LNCAP (cell line): ENCODE results near the gene DDN.

Experiments used
- CTCF ChIP-seq: fragments of 450-650 bp; IDR thresholded peaks from 2 replicates; pipeline ENCODE4 v1.5.1; 2017; ENCODE audit warnings: mild to moderate bottlenecking

DDN gene

GRCh38 chr12:48977290-48978281, 21.6 kb downstream of the DDN start:
- TF ChIP-seq CTCF: peak; percentile 90

DNA sequence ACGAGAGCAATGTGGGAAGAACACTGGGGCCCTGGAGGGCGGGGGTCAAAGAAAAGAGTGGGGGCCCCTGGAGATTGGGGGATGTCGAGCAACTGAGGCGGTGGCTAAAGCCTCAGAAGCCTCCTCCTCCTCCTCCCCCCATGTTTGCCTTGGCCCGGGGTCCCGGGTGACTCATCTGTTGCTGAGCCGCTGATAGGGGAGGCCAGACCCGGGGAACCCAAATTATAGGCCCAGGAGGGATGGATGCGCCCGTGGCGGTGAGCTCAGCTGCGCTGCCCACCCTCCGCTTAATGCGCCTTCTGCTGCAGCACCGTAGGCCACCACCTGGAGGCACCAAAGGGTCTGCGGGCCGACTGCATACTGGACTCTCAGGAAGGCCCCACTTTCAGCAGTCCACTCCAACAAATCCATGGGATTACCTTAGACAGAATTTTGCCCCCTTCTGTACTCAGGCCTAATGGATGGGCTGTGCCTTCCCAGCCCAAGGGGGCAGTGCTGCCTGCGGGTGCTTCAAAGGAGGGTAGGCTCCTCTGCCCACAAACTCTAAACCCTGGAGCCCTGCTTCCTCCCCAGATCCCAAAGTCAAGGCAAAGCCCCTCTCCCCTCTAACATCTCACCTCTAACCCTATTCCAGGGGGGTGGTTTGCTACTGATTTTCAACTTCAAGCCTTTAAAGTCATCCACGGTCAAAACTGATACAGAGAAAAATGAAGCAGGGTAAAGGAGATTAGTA, 25.1 kb downstream of the DDN start:
- TF ChIP-seq CTCF: peak; percentile 25; the same call in 1 of the 2 replicates

DNA sequence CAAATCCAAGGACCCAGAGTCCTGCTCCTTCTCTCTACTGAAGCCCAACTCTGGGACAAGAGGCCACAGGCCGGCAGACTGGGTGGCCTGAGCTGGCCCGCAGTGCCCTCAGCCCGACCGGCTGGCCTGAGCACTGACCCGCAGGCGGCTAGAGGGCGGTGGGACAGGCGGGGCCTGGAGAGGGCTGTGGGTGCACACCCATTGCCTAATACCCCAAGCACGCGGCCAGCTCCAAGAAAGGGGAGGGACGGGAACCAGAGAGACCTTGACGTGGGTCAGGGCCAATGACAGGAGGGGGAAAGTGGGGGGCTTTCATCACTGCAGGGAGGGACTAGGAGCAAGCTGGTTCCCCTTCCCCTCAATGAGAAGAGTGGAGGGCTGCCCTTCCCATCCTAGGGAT, 25.6 kb downstream of the DDN start:
- no peak for TF ChIP-seq CTCF

GRCh38 chr12:48972952-48973483, 26.2 kb downstream of the DDN start:
- TF ChIP-seq CTCF: no peak

GRCh38 chr12:48972213-48972951, 26.8 kb downstream of the DDN start:
- no peak for TF ChIP-seq CTCF

GRCh38 chr12:48970702-48971334, 28.4 kb downstream of the DDN start:
- no peak for TF ChIP-seq CTCF
